SK-N-SH treated with all-trans-retinoic acid at 6 μM for 48 hours (cell line): Measurements from ENCODE around the gene PTPRF.

Experiments used
- ATAC-seq: fragments of 200-7000 bp; cut with Tn5 transposase; 3 replicates; pipeline ENCODE4 v1.9.1; 2020; ENCODE audit warnings: mild to moderate bottlenecking, moderate library complexity
- ARNTL ChIP-seq: fragments of 450-650 bp; formaldehyde crosslinking; IDR thresholded peaks from 2 replicates; pipeline ENCODE4 v1.5.0; 2020; ENCODE audit warnings: low read depth, mild to moderate bottlenecking, moderate library complexity, borderline replicate concordance
- CSDC2 ChIP-seq: fragments of 250-450 bp; sonication (Bioruptor Pico); IDR thresholded peaks from 2 replicates; pipeline ENCODE4 v1.5.0; 2020; ENCODE audit warnings: mild to moderate bottlenecking, moderate library complexity
- CSRNP3 ChIP-seq: fragments of 250-450 bp; sonication (Bioruptor Pico); IDR thresholded peaks from 2 replicates; pipeline ENCODE4 v1.5.1; 2021; ENCODE audit warnings: mild to moderate bottlenecking, moderate library complexity
- ESRRG ChIP-seq: fragments of 250-450 bp; sonication (Bioruptor Pico); IDR thresholded peaks from 2 replicates; pipeline ENCODE4 v1.6.1; 2021; ENCODE audit warnings: mild to moderate bottlenecking
- GLIS3 ChIP-seq: fragments of 250-450 bp; sonication (Bioruptor Pico); IDR thresholded peaks from 2 replicates; pipeline ENCODE4 v1.5.0; 2020; ENCODE audit warnings: mild to moderate bottlenecking, moderate library complexity
- ISL1 ChIP-seq: fragments of 250-450 bp; sonication (Bioruptor Pico); IDR thresholded peaks from 2 replicates; pipeline ENCODE4 v2.1.2; 2022; ENCODE audit warnings: mild to moderate bottlenecking, moderate library complexity
- OSR1 ChIP-seq: fragments of 250-450 bp; sonication (Bioruptor Pico); IDR thresholded peaks from 2 replicates; pipeline ENCODE4 v1.8.0; 2022; ENCODE audit warnings: moderate library complexity, mild to moderate bottlenecking, inconsistent platforms
- POU6F1 ChIP-seq: fragments of 250-450 bp; sonication (Bioruptor Pico); IDR thresholded peaks from 2 replicates; pipeline ENCODE4 v1.8.0; 2021; ENCODE audit warnings: low read depth, mild to moderate bottlenecking, moderate library complexity, borderline replicate concordance
- RARB ChIP-seq: fragments of 250-450 bp; sonication (Bioruptor Pico); IDR thresholded peaks from 2 replicates; pipeline ENCODE4 v1.8.0; 2021; ENCODE audit warnings: mild to moderate bottlenecking, moderate library complexity
- TCF4 ChIP-seq: fragments of 250-450 bp; sonication (Bioruptor Pico); IDR thresholded peaks from 2 replicates; pipeline ENCODE4 v1.8.0; 2021; ENCODE audit warnings: mild to moderate bottlenecking, moderate library complexity, borderline replicate concordance
- TOX ChIP-seq: fragments of 250-450 bp; sonication (Bioruptor Pico); IDR thresholded peaks from 2 replicates; pipeline ENCODE4 v1.8.0; 2021; ENCODE audit warnings: mild to moderate bottlenecking, moderate library complexity, borderline replicate concordance
- ZC3H10 ChIP-seq: fragments of 250-450 bp; sonication (Bioruptor Pico); IDR thresholded peaks from 2 replicates; pipeline ENCODE4 v1.5.1; 2021; ENCODE audit warnings: mild to moderate bottlenecking, moderate library complexity
- ZFP3 ChIP-seq: fragments of 250-450 bp; sonication (Bioruptor Pico); IDR thresholded peaks from 2 replicates; pipeline ENCODE4 v1.5.0; 2020; ENCODE audit warnings: mild to moderate bottlenecking, moderate library complexity
- ZFP30 ChIP-seq: fragments of 450-650 bp; formaldehyde crosslinking; IDR thresholded peaks from 2 replicates; pipeline ENCODE4 v1.5.0; 2022; ENCODE audit warnings: mild to moderate bottlenecking, moderate library complexity
- ZNF565 ChIP-seq: fragments of 450-650 bp; formaldehyde crosslinking; conservative IDR thresholded peaks from 2 replicates; pipeline ENCODE4 v1.5.0; 2020; ENCODE audit warnings: low read depth, mild to moderate bottlenecking, moderate library complexity
- ZNF70 ChIP-seq: fragments of 450-650 bp; formaldehyde crosslinking; IDR thresholded peaks from 2 replicates; pipeline ENCODE4 v1.5.0; 2020; ENCODE audit warnings: mild to moderate bottlenecking, moderate library complexity
- ZNF8 ChIP-seq: fragments of 450-650 bp; formaldehyde crosslinking; IDR thresholded peaks from 2 replicates; pipeline ENCODE4 v1.5.0; 2020; ENCODE audit warnings: mild to moderate bottlenecking, moderate library complexity
- TF ChIP-seq, protein P1 (sequence below): fragments of 250-450 bp; sonication (Bioruptor Pico); IDR thresholded peaks from 2 replicates; pipeline ENCODE4 v1.8.0; 2020; ENCODE audit warnings: mild to moderate bottlenecking, moderate library complexity, borderline replicate concordance
- TF ChIP-seq, protein P2 (sequence below): fragments of 250-450 bp; sonication (Bioruptor Pico); IDR thresholded peaks from 2 replicates; pipeline ENCODE4 v1.5.1; 2020; ENCODE audit warnings: low read depth, mild to moderate bottlenecking, moderate library complexity
- TF ChIP-seq, protein P3 (sequence below): fragments of 250-450 bp; sonication (Bioruptor Pico); IDR thresholded peaks from 2 replicates; pipeline ENCODE4 v1.5.0; 2020; ENCODE audit warnings: mild to moderate bottlenecking, moderate library complexity

The PTPRF gene

DNA sequence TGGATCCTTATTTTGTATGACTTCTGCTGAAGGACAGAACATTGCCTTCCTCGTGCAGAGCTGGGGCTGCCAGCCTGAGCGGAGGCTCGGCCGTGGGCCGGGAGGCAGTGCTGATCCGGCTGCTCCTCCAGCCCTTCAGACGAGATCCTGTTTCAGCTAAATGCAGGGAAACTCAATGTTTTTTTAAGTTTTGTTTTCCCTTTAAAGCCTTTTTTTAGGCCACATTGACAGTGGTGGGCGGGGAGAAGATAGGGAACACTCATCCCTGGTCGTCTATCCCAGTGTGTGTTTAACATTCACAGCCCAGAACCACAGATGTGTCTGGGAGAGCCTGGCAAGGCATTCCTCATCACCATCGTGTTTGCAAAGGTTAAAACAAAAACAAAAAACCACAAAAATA lies 91.8 kb downstream of the PTPRF start (continued):
- no peak for TF ChIP-seq CSDC2

- TF ChIP-seq TCF4 (CRISPR knock-in tag), result no peak
- TF ChIP-seq ZNF70, result no peak
- no peak for TF ChIP-seq CSDC2
- TF ChIP-seq, protein P1, sequence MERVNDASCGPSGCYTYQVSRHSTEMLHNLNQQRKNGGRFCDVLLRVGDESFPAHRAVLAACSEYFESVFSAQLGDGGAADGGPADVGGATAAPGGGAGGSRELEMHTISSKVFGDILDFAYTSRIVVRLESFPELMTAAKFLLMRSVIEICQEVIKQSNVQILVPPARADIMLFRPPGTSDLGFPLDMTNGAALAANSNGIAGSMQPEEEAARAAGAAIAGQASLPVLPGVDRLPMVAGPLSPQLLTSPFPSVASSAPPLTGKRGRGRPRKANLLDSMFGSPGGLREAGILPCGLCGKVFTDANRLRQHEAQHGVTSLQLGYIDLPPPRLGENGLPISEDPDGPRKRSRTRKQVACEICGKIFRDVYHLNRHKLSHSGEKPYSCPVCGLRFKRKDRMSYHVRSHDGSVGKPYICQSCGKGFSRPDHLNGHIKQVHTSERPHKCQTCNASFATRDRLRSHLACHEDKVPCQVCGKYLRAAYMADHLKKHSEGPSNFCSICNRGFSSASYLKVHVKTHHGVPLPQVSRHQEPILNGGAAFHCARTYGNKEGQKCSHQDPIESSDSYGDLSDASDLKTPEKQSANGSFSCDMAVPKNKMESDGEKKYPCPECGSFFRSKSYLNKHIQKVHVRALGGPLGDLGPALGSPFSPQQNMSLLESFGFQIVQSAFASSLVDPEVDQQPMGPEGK (CRISPR knock-in tag), result no peak
- TF ChIP-seq OSR1 (CRISPR knock-in tag), result no peak
- no peak for TF ChIP-seq ZFP30 (CRISPR knock-in tag)
- TF ChIP-seq ESRRG (CRISPR knock-in tag), result no peak
- TF ChIP-seq CSRNP3, result no peak
- TF ChIP-seq, protein P2, sequence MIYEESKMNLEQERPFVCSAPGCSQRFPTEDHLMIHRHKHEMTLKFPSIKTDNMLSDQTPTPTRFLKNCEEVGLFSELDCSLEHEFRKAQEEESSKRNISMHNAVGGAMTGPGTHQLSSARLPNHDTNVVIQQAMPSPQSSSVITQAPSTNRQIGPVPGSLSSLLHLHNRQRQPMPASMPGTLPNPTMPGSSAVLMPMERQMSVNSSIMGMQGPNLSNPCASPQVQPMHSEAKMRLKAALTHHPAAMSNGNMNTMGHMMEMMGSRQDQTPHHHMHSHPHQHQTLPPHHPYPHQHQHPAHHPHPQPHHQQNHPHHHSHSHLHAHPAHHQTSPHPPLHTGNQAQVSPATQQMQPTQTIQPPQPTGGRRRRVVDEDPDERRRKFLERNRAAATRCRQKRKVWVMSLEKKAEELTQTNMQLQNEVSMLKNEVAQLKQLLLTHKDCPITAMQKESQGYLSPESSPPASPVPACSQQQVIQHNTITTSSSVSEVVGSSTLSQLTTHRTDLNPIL, result no peak
- no peak for TF ChIP-seq ZNF8
- TF ChIP-seq ZC3H10 (CRISPR knock-in tag), result no peak
- TF ChIP-seq TOX (CRISPR knock-in tag), result no peak
- TF ChIP-seq ZFP3 (CRISPR knock-in tag), result no peak
- TF ChIP-seq ISL1 (CRISPR knock-in tag), result no peak
- TF ChIP-seq RARB (CRISPR knock-in tag), result no peak
- TF ChIP-seq POU6F1 (CRISPR knock-in tag), result no peak
- TF ChIP-seq ARNTL (CRISPR knock-in tag), result no peak
- no peak for TF ChIP-seq ZNF565 (CRISPR knock-in tag)
- TF ChIP-seq, protein P3, sequence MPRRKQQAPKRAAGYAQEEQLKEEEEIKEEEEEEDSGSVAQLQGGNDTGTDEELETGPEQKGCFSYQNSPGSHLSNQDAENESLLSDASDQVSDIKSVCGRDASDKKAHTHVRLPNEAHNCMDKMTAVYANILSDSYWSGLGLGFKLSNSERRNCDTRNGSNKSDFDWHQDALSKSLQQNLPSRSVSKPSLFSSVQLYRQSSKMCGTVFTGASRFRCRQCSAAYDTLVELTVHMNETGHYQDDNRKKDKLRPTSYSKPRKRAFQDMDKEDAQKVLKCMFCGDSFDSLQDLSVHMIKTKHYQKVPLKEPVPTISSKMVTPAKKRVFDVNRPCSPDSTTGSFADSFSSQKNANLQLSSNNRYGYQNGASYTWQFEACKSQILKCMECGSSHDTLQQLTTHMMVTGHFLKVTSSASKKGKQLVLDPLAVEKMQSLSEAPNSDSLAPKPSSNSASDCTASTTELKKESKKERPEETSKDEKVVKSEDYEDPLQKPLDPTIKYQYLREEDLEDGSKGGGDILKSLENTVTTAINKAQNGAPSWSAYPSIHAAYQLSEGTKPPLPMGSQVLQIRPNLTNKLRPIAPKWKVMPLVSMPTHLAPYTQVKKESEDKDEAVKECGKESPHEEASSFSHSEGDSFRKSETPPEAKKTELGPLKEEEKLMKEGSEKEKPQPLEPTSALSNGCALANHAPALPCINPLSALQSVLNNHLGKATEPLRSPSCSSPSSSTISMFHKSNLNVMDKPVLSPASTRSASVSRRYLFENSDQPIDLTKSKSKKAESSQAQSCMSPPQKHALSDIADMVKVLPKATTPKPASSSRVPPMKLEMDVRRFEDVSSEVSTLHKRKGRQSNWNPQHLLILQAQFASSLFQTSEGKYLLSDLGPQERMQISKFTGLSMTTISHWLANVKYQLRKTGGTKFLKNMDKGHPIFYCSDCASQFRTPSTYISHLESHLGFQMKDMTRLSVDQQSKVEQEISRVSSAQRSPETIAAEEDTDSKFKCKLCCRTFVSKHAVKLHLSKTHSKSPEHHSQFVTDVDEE, result no peak
Measured at GRCh38 chr1:43622901-43623780, 92.5 kb downstream of the PTPRF start.

GRCh38 chr1:43625063-43625780 lies 94.5 kb downstream of the PTPRF start:
- ATAC-seq, result no peak
- TF ChIP-seq ESRRG (CRISPR knock-in tag), result no peak
- TF ChIP-seq GLIS3, result no peak
- TF ChIP-seq POU6F1 (CRISPR knock-in tag), result no peak
- no peak for TF ChIP-seq ZFP30 (CRISPR knock-in tag)
- TF ChIP-seq, protein P1 (CRISPR knock-in tag), result no peak
- no peak for TF ChIP-seq ZFP3 (CRISPR knock-in tag)
- no peak for TF ChIP-seq ZNF70
- TF ChIP-seq, protein P2, result no peak
- no peak for TF ChIP-seq RARB (CRISPR knock-in tag)
- TF ChIP-seq ISL1 (CRISPR knock-in tag), result no peak

More at GRCh38 chr1:43622901-43623780, 92.5 kb downstream of the PTPRF start:
- no peak for ATAC-seq
